ENCODE measurements around the gene INSYN1.

INSYN1 gene

DNA sequence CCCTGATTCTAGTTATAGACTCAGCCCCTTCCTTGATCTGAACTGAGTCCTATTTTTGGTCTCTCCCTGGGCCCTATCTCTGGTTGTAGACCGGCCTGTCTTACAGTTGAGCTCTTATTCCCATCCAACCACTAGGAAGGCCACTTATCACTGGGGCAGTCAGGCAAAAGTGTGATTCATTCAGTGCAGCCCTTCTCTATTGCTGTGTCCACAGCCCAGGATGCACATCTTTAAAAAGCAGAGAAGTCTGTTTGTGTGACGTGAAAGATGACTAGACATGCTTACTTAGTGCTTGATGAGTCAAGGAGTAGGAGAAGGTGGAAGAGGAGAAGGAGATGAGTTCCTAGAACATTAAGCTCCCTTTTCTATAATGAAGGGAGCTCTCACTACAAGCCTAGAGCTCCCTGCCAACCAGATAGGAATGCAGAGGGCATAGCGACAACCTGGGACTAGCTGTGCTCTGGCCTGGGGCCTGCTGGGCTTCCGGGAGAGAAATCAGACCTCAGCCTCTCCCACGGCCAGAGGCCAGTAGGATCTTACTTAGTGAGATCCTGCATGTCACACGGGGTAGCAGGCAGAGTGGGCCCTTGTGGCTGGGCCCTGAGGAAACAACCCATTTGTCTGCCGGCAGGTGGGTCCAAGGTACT lies 25.7 kb downstream of the INSYN1 start:
- no peak overlapping the region for H3K4me2 ChIP-seq (ENCODE audit: low read length)
- H4K20me1 ChIP-seq (ENCODE audit: control insufficient read depth, insufficient read depth, low read depth, low read length) = no peaks in the 10 kb centered on the region
- H3K9me2 ChIP-seq (replicated peaks; ENCODE audit: control insufficient read depth, low read length) = no peaks in the 10 kb centered on the region
- H3K79me2 ChIP-seq (ENCODE audit: control insufficient read depth, low read length) = no peaks in the 10 kb centered on the region
- H3K9me3 ChIP-seq (ENCODE audit: control insufficient read depth, insufficient read depth, low read length) = no peaks in the 10 kb centered on the region
- no peaks in the 10 kb centered on the region for H3K36me3 ChIP-seq (ENCODE audit: control insufficient read depth, low read length)
- no peaks in the 10 kb centered on the region for H3K4me1 ChIP-seq (ENCODE audit: control insufficient read depth, low read length)
- H3K27ac ChIP-seq (ENCODE audit: low read depth, low read length) = no peak overlapping the region
- H3F3A ChIP-seq (ENCODE audit: control insufficient read depth, insufficient read depth) = no peaks in the 10 kb centered on the region
- no peak overlapping the region for H3K4me3 ChIP-seq (ENCODE audit: low read length)
- no peaks in the 10 kb centered on the region for H3K27me3 ChIP-seq (ENCODE audit: control insufficient read depth, low read length)
- TF ChIP-seq, protein P1, sequence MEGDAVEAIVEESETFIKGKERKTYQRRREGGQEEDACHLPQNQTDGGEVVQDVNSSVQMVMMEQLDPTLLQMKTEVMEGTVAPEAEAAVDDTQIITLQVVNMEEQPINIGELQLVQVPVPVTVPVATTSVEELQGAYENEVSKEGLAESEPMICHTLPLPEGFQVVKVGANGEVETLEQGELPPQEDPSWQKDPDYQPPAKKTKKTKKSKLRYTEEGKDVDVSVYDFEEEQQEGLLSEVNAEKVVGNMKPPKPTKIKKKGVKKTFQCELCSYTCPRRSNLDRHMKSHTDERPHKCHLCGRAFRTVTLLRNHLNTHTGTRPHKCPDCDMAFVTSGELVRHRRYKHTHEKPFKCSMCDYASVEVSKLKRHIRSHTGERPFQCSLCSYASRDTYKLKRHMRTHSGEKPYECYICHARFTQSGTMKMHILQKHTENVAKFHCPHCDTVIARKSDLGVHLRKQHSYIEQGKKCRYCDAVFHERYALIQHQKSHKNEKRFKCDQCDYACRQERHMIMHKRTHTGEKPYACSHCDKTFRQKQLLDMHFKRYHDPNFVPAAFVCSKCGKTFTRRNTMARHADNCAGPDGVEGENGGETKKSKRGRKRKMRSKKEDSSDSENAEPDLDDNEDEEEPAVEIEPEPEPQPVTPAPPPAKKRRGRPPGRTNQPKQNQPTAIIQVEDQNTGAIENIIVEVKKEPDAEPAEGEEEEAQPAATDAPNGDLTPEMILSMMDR (IDR thresholded peaks at IDR 0.05; ENCODE audit: low read depth, low read length, poor library complexity, severe bottlenecking) = no peak
- TF ChIP-seq EZH2phosphoT487 (IDR thresholded peaks at IDR 0.05; ENCODE audit: borderline replicate concordance, low read length) = no peak

DNA sequence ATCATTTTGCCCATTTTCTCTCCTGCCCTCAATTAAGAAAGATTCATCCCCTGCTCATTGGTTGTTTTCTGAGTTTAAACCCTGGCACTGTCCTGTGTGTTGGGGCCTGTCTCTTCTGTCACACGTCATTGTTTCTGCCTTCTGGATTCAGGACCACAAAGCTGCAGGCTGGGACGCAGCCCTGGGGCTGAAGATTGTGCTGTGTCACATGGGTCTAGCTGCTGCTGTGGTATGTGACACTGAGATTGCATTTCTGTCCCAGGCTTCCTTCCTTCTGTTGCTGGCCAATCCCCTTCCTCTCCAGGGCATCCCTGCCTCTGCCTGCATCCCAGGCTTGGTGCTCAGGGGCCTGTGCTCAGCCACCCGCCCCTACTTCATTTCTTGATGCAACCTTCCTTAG lies 28.9 kb downstream of the INSYN1 start:
- Histone ChIP-seq H3K4me1 (ENCODE audit: control insufficient read depth, low read length) (no peaks in the 10 kb centered on the region), H3K36me3 (ENCODE audit: control insufficient read depth, low read length) (no peaks in the 10 kb centered on the region), H3K9me2 (replicated peaks; ENCODE audit: control insufficient read depth, low read length) (no peaks in the 10 kb centered on the region), H3K4me3 (ENCODE audit: low read length) (no peak overlapping the region), H3K27me3 (ENCODE audit: control insufficient read depth, low read length) (0 out of 2 replicates have a peak, but pooled peaks cover 3% of the 10 kb centered on the region), H4K20me1 (ENCODE audit: control insufficient read depth, insufficient read depth, low read depth, low read length) (no peaks in the 10 kb centered on the region), H3K4me2 (ENCODE audit: low read length) (no peak overlapping the region), H3F3A (ENCODE audit: control insufficient read depth, insufficient read depth) (no peaks in the 10 kb centered on the region), H3K9me3 (ENCODE audit: control insufficient read depth, insufficient read depth, low read length) (no peaks in the 10 kb centered on the region), H3K79me2 (ENCODE audit: control insufficient read depth, low read length) (no peaks in the 10 kb centered on the region), H3K27ac (ENCODE audit: low read depth, low read length) (no peak overlapping the region)
- TF ChIP-seq EZH2phosphoT487 (IDR thresholded peaks at IDR 0.05; ENCODE audit: borderline replicate concordance, low read length) = no peak
- TF ChIP-seq, protein P1 (IDR thresholded peaks at IDR 0.05; ENCODE audit: low read depth, low read length, poor library complexity, severe bottlenecking) = no peak

DNA sequence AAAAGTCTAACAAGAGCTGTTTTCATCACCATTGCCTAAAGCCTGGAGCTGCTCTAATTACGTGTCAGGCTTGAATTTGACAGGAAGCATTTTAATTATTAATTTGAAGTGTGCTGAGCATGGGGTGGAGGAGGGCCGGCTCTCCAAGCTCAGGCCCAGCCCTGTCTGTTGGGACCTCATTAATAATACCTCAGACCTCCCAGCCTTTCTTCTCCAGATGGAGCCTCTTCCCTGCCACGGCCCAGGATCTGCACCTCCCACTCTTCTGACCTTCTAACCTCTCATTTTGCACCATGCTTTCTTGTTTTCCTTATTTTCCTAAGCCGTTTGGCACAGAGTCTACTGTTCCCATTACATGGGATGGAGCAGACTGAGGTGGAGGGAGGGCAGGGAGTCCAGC lies 30.0 kb downstream of the INSYN1 start:
- Histone ChIP-seq H3K27ac (ENCODE audit: low read depth, low read length) (no peak overlapping the region), H3K36me3 (ENCODE audit: control insufficient read depth, low read length) (no peaks in the 10 kb centered on the region), H3K4me2 (ENCODE audit: low read length) (no peak overlapping the region), H3K79me2 (ENCODE audit: control insufficient read depth, low read length) (no peaks in the 10 kb centered on the region), H3K9me3 (ENCODE audit: control insufficient read depth, insufficient read depth, low read length) (no peaks in the 10 kb centered on the region), H3K9me2 (replicated peaks; ENCODE audit: control insufficient read depth, low read length) (no peaks in the 10 kb centered on the region), H3F3A (ENCODE audit: control insufficient read depth, insufficient read depth) (no peaks in the 10 kb centered on the region), H4K20me1 (ENCODE audit: control insufficient read depth, insufficient read depth, low read depth, low read length) (no peaks in the 10 kb centered on the region), H3K27me3 (ENCODE audit: control insufficient read depth, low read length) (0 out of 2 replicates have a peak, but pooled peaks cover 3% of the 10 kb centered on the region), H3K4me3 (ENCODE audit: low read length) (no peak overlapping the region), H3K4me1 (ENCODE audit: control insufficient read depth, low read length) (no peaks in the 10 kb centered on the region)
- no peak for TF ChIP-seq EZH2phosphoT487 (IDR thresholded peaks at IDR 0.05; ENCODE audit: borderline replicate concordance, low read length)
- TF ChIP-seq, protein P1 (IDR thresholded peaks at IDR 0.05; ENCODE audit: low read depth, low read length, poor library complexity, severe bottlenecking) = no peak
